Measurements from ENCODE around the gene DNAJA3. TPM values are rescaled to one million over a fixed set of nuclear protein-coding genes. Genes with fewer than 3 reads are reported as not detected.

DNAJA3 gene
- total and polyA plus RNA-seq, 9 of the 15 experiments (the other 6 are each of a cell fraction or from before 2014, with no cell fraction given), result 8.1 to 105 (median 79.0) TPM

DNA sequence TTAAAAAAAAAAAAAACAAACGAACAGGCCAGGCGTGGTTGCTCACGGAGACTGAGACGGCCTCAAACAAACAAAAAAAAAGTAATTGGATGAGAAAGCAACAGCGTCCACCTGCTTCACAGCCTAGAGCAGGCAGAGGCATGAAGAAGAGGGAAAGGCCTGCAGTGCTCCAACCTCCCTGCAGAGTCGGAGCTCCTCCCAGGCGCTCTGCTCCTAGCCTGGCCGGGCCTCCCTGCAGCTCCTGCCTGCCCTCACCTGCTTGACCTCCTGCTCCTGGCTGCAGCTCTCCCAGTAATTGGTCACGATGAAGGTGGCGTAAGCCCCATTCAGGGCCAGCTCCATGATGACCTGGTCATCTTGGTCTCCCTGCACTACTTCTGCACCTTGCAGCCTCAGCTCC, 43.3 kb downstream of the DNAJA3 start:
- in situ Hi-C loops (cut with MboI) (no loop called here), intact Hi-C loops (cut with micrococcal nuclease) (no loop called here)
- H3K9me3 ChIP-seq (replicated peaks; ENCODE audit: control insufficient read depth, insufficient read depth, low read depth, low read length), result no peaks in the 10 kb centered on the region
- H3K4me1 ChIP-seq (replicated peaks in 1 of 2; ENCODE audit: control insufficient read depth in 2 of 2, insufficient read depth in 2 of 2, low read length in 2 of 2), result peaks cover 3 to 12% of the 10 kb centered on the region in 2 experiments; a peak in 3 of 5 replicates
- 98% methylated on average over 6 of the region's 10 CpGs for WGBS (ENCODE audit: insufficient coverage, low coverage, missing lambda C conversion rate)
- no peak overlapping the region for H3K4me2 ChIP-seq (ENCODE audit: insufficient read depth, low read length)
- no peak overlapping the region for H3K4me3 ChIP-seq
- CTCF ChIA-PET (ENCODE audit: low intra/inter-chr PET ratio), result no interaction called here
- H3K36me3 ChIP-seq (ENCODE audit: control insufficient read depth, insufficient read depth, low read length), result peaks cover 58% of the 10 kb centered on the region; the same call in 2 of the 3 replicates
- peaks cover 21% of the 10 kb centered on the region for H3K79me2 ChIP-seq (ENCODE audit: control insufficient read depth, insufficient read depth, low read length)
- H3K9me1 ChIP-seq (ENCODE audit: control insufficient read depth, insufficient read depth, low read length), result no peaks in the 10 kb centered on the region
- no peak overlapping the region for H2AFZ ChIP-seq (ENCODE audit: low read depth, low read length)
- POLR2A ChIA-PET, result interaction anchor here (0.7 to 6.6 kb wide), 2 partner anchors 8 to 105 kb away, joined by 3 to 59 read pairs; no protein-coding TSS in a partner anchor
- no TSS peak for BruUV-seq (replicated peaks)
- peak overlapping the region in 1 of 2 experiments; percentile 3; a peak in 1 of 4 replicates for H3K9ac ChIP-seq (ENCODE audit: insufficient read depth in 1 of 2, low read depth in 2 of 2, low read length in 2 of 2)
- ATAC-seq (no peak), DNase-seq (ENCODE audit: extremely low read depth in 1 of 4, low spot score in 3 of 4) (no peak), FAIRE-seq (no peak)
- no peak overlapping the region for H3K27ac ChIP-seq (ENCODE audit: extremely low read depth, low read depth, low read length)
- TF ChIP-seq RBFOX2 (IDR thresholded peaks at IDR 0.05; ENCODE audit: low read depth, low read length), result peak; percentile 46; the same call in 1 of the 2 replicates
- TF ChIP-seq SIN3A (IDR thresholded peaks at IDR 0.05; ENCODE audit: borderline replicate concordance in 2 of 2, control insufficient read depth in 1 of 2, low read depth in 2 of 2, low read length in 2 of 2), result no peak
- TF ChIP-seq POLR2AphosphoS5 (IDR thresholded peaks at IDR 0.05; ENCODE audit: control insufficient read depth, insufficient read depth, low read depth, low read length), result 0 out of 2 replicates have a peak, but pooled peaks have one; percentile 8
- 0 out of 2 replicates have a peak, but pooled peaks have one; percentile 21 for TF ChIP-seq POLR2G (IDR thresholded peaks at IDR 0.05; ENCODE audit: low read depth, low read length)
- H3K27me3 ChIP-seq (ENCODE audit: control insufficient read depth in 2 of 2, insufficient read depth in 2 of 2, low read length in 2 of 2), result no peaks in the 10 kb centered on the region
- no peaks in the 10 kb centered on the region for H4K20me1 ChIP-seq (replicated peaks; ENCODE audit: control insufficient read depth, insufficient read depth, low read length)

DNA sequence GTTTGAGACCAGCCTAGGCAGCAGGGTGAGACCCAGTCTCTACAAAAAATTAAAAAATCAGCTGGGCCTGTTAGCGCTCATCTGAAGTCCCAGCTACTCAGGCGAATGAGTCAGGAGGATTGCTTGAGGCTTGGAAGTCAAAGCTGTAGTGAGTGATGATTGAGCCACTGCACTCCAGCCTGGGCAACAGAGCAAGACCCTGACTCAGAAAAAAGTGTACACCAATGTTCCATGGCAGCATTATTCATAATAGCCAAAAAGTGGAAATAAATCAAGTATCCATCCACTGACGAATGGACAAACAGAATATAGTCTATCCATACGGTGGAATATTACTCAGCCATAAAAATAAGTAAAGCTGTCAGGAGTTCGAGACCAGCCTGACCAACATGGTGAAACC, 46.2 kb downstream of the DNAJA3 start:
- Histone ChIP-seq H4K20me1 (replicated peaks; ENCODE audit: control insufficient read depth, insufficient read depth, low read length) (no peaks in the 10 kb centered on the region), H2AFZ (ENCODE audit: low read depth, low read length) (no peak overlapping the region), H3K9ac (ENCODE audit: insufficient read depth in 1 of 2, low read depth in 2 of 2, low read length in 2 of 2) (no peak overlapping the region), H3K9me3 (replicated peaks; ENCODE audit: control insufficient read depth, insufficient read depth, low read depth, low read length) (no peaks in the 10 kb centered on the region), H3K27me3 (ENCODE audit: control insufficient read depth in 2 of 2, insufficient read depth in 2 of 2, low read length in 2 of 2) (no peaks in the 10 kb centered on the region), H3K36me3 (ENCODE audit: control insufficient read depth, insufficient read depth, low read length) (peaks cover 35% of the 10 kb centered on the region; the same call in 2 of the 3 replicates), H3K4me3 (no peak overlapping the region), H3K4me2 (ENCODE audit: insufficient read depth, low read length) (no peak overlapping the region), H3K79me2 (ENCODE audit: control insufficient read depth, insufficient read depth, low read length) (peaks cover 42% of the 10 kb centered on the region), H3K4me1 (replicated peaks in 1 of 2; ENCODE audit: control insufficient read depth in 2 of 2, insufficient read depth in 2 of 2, low read length in 2 of 2) (peaks cover 9 to 38% of the 10 kb centered on the region in 2 experiments; a peak in 4 of 5 replicates), H3K9me1 (ENCODE audit: control insufficient read depth, insufficient read depth, low read length) (no peaks in the 10 kb centered on the region), H3K27ac (ENCODE audit: extremely low read depth, low read depth, low read length) (no peak overlapping the region)
- POLR2A ChIA-PET, result interaction anchor here (0.6 to 6.6 kb wide), 3 partner anchors 11 to 39 kb away, joined by 3 to 59 read pairs (median 3); no protein-coding TSS in a partner anchor
- CTCF ChIA-PET (ENCODE audit: low intra/inter-chr PET ratio), result no interaction called here
- DNase-seq (ENCODE audit: extremely low read depth in 1 of 4, low spot score in 3 of 4) (no peak), FAIRE-seq (no peak), ATAC-seq (no peak)
- intact Hi-C loops (cut with micrococcal nuclease) (no loop called here), in situ Hi-C loops (cut with MboI) (no loop called here)
- BruUV-seq (replicated peaks), result no TSS peak
- 93% methylated on average over 5 of the region's 5 CpGs for WGBS (ENCODE audit: insufficient coverage, low coverage, missing lambda C conversion rate)
- peak; percentile 88 for TF ChIP-seq ZNF121 (CRISPR knock-in tag; conservative IDR thresholded peaks at IDR 0.05)
- TF ChIP-seq RBM25 (IDR thresholded peaks at IDR 0.05; ENCODE audit: low read depth, low read length, severe bottlenecking), result peak; percentile 10
- TF ChIP-seq ZC3H8 (IDR thresholded peaks at IDR 0.05), result no peak
- peak; percentile 43 for TF ChIP-seq ZNF146 (CRISPR knock-in tag; IDR thresholded peaks at IDR 0.05; ENCODE audit: unreplicated experiment)
